AG04450 (cell line): ENCODE measurements around the gene PPP1CA. TPM values are rescaled to one million over a fixed set of nuclear protein-coding genes. Genes with fewer than 3 reads are reported as not detected.
A peak's percentile ranks its signal among the peaks of the same experiment; 100 is the strongest.

Experiments
- CTCF ChIA-PET: fragments of 300-600, 350-600 bp; formaldehyde crosslinking; extraction: SDS; loops from one replicate; lab custom pipeline; 2022; ENCODE audit warnings: antibody characterized with exemption, inconsistent platforms; lab: Charles Lee
- POLR2A ChIA-PET: fragments of 350-600 bp; formaldehyde crosslinking; extraction: SDS; loops from one replicate; lab custom pipeline; 2021; ENCODE audit warnings: antibody characterized with exemption, inconsistent platforms; lab: Yijun Ruan, JAX
- DNase-seq: peaks from one replicate; pipeline ENCODE4 v3.0.0-alpha.2; 2011; ENCODE audit warnings: low read depth, low spot score
- H3K27ac ChIP-seq: one replicate; pipeline ENCODE4 v1.5.1; 2012; ENCODE audit warnings: low read depth, low read length, control low read depth
- H3K27me3 ChIP-seq: one replicate; pipeline ENCODE4 v1.6.0; 2012; ENCODE audit warnings: low read length; ENCODE audit not compliant: control insufficient read depth, insufficient read depth
- H3K4me3 ChIP-seq: 2 replicates; pipeline ENCODE4 v1.5.1; 2011; ENCODE audit warnings: mild to moderate bottlenecking, low read depth, low read length, control low read depth
- H3K9me3 ChIP-seq: 2 replicates; pipeline ENCODE4 v1.5.1; 2012; ENCODE audit warnings: low read length; ENCODE audit not compliant: control insufficient read depth, insufficient read depth
- CTCF ChIP-seq: IDR thresholded peaks from 2 replicates; pipeline ENCODE4 v1.5.1; 2011; ENCODE audit warnings: low read depth, low read length, control low read depth, inconsistent platforms
- polyA plus RNA-seq: library from polyadenylated mRNA; depleted of rRNA; stranded (reverse); fragments of >200 nt; gene quantifications from 2 replicates; pipeline ENCODE4 v1.2.3, GENCODE V29; 2011

PPP1CA gene
- polyA plus RNA-seq, 1 experiment, result 116 TPM

- ChIA-PET CTCF (interaction anchor here (1.0 to 24.1 kb wide), 4 partner anchors 17 to 30 kb away, joined by 3 to 716 read pairs (median 66); partner anchors contain the start of genes POLD4 and PPP1CA), POLR2A (interaction anchor here (1.1 to 8.0 kb wide), 2 partner anchors 16 to 21 kb away, joined by 3 to 106 read pairs; partner anchors contain the start of genes POLD4 and RAD9A)
- DNase-seq, result no peak
- H3K27me3 ChIP-seq, result no peaks in the 10 kb centered on the region
- no peak for TF ChIP-seq CTCF
- H3K4me3 ChIP-seq, result no peak overlapping the region
- no peaks in the 10 kb centered on the region; the same call in 1 of the 2 replicates for H3K9me3 ChIP-seq
- H3K27ac ChIP-seq, result no peak overlapping the region
Observed at GRCh38 chr11:67375320-67376055, 26.2 kb downstream of the PPP1CA start.

GRCh38 chr11:67374571-67375281 lies 26.9 kb downstream of the PPP1CA start:
- H3K27ac ChIP-seq, result peak overlapping the region; percentile 99
- no peak for TF ChIP-seq CTCF
- ChIA-PET POLR2A (interaction anchor here (0.6 to 8.0 kb wide), 7 partner anchors 17 to 532 kb away, joined by 3 to 106 read pairs (median 5); partner anchors contain the start of genes POLD4, PPP1CA and RAD9A), CTCF (interaction anchor here (0.6 to 24.1 kb wide), 4 partner anchors 17 to 113 kb away, joined by 4 to 716 read pairs (median 66); partner anchors contain the start of genes POLD4 and PPP1CA)
- H3K27me3 ChIP-seq, result no peaks in the 10 kb centered on the region
- H3K4me3 ChIP-seq, result peak overlapping the region; percentile 67
- DNase-seq, result no peak
- no peaks in the 10 kb centered on the region; the same call in 1 of the 2 replicates for H3K9me3 ChIP-seq

- Histone ChIP-seq H3K27me3 (no peaks in the 10 kb centered on the region), H3K9me3 (no peaks in the 10 kb centered on the region; the same call in 1 of the 2 replicates), H3K27ac (peak overlapping the region; percentile 99), H3K4me3 (peak overlapping the region; percentile 67)
- DNase-seq, result peak; percentile 86
- POLR2A ChIA-PET, result interaction anchor here (0.6 to 8.0 kb wide), 15 partner anchors 9 to 1801 kb away, joined by 3 to 106 read pairs (median 5); partner anchors contain the start of genes AIP, FAM89B, POLD4 and PPP1CA
- CTCF ChIA-PET, result interaction anchor here (0.6 to 24.1 kb wide), 4 partner anchors 13 to 783 kb away, joined by 4 to 716 read pairs (median 6); partner anchors contain the start of gene POLD4
- TF ChIP-seq CTCF, result peak; percentile 34
Observed at GRCh38 chr11:67373648-67374570, 27.7 kb downstream of the PPP1CA start.

- Histone ChIP-seq H3K4me3 (peak within 1 kb of the TSS; percentile 67), H3K27me3 (no peaks in the 10 kb centered on the region), H3K27ac (peak within 1 kb of the TSS; percentile 99), H3K9me3 (no peaks in the 10 kb centered on the region; the same call in 1 of the 2 replicates)
- CTCF ChIA-PET, result interaction anchor here (0.6 to 24.1 kb wide), 5 partner anchors 10 to 784 kb away, joined by 4 to 716 read pairs (median 5); partner anchors contain the start of gene POLD4
- POLR2A ChIA-PET, result interaction anchor here (0.6 to 8.0 kb wide), 11 partner anchors 9 to 1801 kb away, joined by 3 to 106 read pairs (median 5); partner anchors contain the start of genes AIP, FAM89B, POLD4 and RAD9A
- TF ChIP-seq CTCF, result no peak
- DNase-seq, result no peak
Observed at GRCh38 chr11:67372993-67373647, 28.5 kb downstream of the PPP1CA start, which contains the start of gene CLCF1. Gene CLCF1, minus strand, starts transcription at chr11:67373598. Its CDS starts 59 bp downstream, at chr11:67373539.
